GM21723 (cell line): Measurements from ENCODE around the gene ITSN1.
"Not testable (repeated sequence)": the region's sequence is repeated elsewhere in the genome, so short reads cannot be mapped to it uniquely, and the experiment has no call there.

Experiments
- ATAC-seq: cut with Tn5 transposase; IDR thresholded peaks from one replicate; pipeline ENCODE4 v1.9.1; 2021; ENCODE audit warnings: mild to moderate bottlenecking, moderate library complexity; ENCODE audit not compliant: unreplicated experiment

Gene ITSN1

GRCh38 chr21:33856893-33857527 lies 214.7 kb downstream of the ITSN1 start:
- ATAC-seq: no peak

DNA sequence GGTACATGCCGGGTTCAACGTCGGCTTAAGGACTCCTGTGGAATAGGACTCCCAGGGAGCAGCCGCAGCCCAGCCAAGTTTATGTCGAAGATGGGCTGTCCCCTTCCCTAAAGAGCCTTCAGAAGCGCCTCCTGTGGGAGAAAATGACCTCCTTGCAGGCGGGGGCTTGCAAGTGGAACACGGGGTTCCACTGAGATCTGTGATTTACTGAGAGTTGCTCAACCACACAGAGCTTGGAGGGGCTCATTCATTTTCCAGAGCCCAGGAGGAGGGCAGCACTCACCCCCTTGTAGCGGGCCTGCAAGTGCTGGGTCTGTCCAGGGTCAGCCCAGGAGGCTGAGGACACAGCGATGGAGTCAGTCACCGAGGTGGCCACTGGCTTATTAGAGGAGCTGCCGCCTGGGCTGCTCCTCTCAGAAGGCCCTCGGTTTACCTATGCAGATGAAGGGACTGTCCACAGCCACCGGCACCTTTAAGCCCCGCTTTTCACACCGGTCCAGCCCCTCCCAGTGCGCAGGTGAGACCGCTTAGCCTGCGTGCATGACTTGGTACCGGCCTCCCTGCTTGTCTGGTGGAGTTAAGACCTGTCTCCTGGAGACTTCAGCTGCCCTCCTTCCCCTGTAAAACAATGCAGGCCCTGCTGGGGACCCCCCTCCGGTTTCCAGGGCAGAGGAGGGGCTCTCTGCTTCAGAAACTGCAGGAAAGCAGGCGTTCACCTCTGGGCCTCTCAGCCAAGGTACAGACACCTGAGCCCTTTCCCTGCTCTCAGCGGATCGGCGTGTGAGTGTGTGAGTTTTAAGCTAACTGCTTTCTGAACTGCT lies 215.8 kb downstream of the ITSN1 start:
- no peak for ATAC-seq

DNA sequence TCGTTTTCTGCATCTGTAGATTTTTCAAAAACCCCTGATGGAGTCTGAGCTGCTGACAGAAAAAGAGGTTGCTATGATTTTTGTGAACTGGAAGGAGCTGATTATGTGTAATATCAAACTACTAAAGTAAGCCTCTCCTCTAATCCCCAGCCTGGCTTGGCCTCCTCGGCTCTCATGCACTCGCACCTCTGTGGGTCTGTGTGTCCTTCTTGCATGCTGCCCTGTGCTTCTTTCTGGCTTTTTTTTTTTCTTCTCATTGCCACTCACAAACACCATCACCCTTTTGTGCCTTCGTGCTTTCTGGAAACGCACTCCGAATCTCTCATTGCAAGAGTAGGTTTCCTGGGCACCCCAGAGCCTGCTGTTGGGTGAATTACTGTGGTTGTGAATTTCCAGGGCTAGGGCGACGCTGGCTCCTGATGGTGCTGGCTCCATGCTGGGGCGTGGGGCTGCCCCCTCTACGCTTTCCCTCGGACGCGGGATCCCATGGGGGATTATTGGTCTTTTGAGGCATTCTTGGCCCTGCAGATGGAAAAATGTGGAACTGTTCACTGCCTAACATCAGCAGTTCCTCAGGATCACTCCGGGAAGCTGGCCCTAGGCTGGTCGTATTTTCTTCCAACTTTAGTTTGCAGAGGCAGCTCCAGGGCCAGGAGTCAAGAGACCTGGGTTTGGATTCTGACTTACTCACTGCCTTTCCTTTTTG lies 216.5 kb downstream of the ITSN1 start:
- ATAC-seq: no peak

GRCh38 chr21:33859373-33860102 lies 217.2 kb downstream of the ITSN1 start:
- no peak for ATAC-seq

DNA sequence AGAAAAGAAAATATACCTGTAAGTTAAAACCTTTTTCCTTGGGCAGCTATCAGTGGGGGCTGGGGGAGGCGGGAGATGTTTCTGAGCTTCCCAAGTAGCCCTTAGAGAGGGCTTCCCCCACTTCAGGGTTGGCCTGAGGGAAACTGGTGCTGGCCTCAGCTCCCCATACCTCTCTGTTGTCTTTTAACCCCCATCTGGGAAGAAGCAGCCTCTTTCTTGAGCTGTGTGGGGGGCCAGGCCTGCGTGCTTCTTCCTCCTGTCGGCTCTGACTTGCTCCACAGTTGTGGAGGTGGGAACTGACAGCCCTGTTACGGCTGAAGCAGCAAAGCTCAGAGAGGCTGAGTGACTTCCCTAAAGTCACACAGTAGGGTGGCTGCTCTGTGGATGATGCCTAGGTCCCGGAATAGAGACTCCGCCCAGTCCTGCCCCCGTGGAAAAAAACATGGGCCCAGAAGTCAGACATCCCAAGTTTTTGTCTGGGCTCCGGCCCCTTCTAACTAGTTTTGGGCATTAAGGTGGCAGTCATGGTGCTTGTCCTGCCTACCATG lies 218.1 kb downstream of the ITSN1 start:
- ATAC-seq: no peak

- no peak for ATAC-seq
Observed at GRCh38 chr21:33861125-33861524, 218.8 kb downstream of the ITSN1 start.

DNA sequence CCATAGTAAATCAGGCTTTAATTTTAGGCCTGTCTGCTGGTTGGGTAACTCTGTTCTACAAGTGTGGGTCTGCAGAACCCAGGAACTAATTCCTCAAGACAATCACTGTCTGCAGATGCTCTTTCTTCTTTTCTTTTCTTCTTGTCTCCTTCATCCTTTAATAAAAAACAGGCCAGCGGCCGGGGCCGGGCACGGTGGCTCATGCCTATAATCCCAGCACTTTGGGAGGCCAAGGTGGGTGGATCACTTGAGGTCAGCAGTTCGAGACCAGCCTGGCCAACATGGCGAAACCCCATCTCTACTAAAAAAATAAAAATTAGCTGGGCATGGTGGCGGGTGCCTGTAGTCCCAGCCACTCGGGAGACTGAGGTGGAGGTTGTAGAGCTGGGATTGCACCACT lies 220.9 kb downstream of the ITSN1 start:
- ATAC-seq: not testable (repeated sequence)

DNA sequence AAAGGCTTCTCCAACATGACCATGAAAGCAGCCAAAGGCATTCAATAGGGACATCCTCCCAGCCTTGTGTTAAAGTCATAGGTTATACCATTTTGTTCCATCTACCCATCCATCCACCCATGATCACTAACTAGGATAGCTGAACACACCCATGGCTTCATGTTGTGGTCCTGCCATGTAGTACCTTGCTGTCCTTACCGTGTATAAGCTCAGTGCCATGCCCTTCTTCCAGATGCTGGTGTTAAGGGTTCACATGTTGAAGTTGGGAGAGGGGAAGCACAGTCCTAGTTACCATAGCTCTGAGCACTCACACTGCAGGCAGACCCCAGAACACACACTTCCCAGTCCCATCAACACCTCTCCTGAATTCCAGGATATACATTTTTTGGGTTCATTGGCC lies 221.8 kb downstream of the ITSN1 start:
- no peak for ATAC-seq

GRCh38 chr21:33865176-33865575 lies 222.9 kb downstream of the ITSN1 start:
- no peak for ATAC-seq

- ATAC-seq: no peak
Observed at GRCh38 chr21:33865996-33866575, 223.8 kb downstream of the ITSN1 start.

DNA sequence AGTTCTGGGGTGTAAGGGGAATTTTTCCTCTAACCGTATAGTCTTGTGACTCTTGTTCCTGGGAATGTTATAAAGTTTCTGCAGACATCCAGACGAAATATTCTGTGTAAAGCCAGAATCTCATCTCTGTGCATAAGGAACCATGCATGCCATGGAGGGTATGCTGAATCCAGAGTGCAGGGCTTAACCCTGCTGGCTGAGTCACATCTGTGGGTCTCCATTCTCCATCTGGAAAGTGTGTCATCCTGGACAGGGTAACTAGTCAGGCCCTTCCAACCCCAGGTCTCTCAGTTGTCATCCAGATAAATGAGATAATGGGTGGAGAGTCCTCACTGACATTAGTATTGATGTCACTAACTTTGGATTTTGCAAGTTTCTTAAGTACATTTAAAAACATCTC lies 224.5 kb downstream of the ITSN1 start:
- no peak for ATAC-seq

GRCh38 chr21:33867868-33868267 lies 225.6 kb downstream of the ITSN1 start:
- ATAC-seq: not testable (repeated sequence)

DNA sequence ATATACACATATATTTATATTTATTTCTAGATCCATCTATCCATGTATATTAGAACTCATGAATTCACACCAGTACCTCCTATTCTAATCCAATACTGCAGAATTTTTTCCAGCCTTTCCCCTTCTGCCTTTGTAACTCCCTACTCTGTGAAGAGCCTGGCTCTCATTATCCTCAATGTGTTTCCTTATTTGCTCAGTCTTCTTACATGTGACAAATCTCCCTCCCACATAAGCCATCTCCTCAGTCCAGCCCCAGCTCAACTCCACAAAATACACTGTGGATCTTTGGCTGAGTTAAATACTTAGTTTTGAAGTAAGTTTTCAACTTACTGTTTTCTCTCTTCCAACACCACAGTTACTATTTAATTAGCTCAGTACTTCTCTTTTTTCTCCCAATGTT lies 227.6 kb downstream of the ITSN1 start:
- no peak for ATAC-seq

DNA sequence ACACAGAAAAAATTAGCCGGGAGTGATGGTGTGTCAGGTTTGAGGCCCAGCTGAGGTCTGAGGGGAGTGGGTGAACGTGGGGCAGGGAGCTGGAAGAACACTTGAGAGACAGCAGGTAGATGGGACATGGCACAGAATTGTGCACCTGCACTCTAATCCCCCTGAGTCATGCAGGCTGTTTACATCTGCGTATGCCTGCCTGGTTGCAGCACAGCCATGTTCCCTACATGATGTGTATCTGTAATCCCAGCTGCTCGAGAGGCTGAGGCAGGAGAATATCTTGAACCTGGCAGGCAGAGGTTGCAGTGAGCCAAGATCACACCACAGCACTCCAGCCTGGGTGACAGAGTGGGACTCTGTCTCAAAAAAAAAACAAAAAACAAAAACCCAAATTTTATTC lies 228.5 kb downstream of the ITSN1 start:
- no peak for ATAC-seq

GRCh38 chr21:33871171-33871570 lies 228.9 kb downstream of the ITSN1 start:
- ATAC-seq: no peak

DNA sequence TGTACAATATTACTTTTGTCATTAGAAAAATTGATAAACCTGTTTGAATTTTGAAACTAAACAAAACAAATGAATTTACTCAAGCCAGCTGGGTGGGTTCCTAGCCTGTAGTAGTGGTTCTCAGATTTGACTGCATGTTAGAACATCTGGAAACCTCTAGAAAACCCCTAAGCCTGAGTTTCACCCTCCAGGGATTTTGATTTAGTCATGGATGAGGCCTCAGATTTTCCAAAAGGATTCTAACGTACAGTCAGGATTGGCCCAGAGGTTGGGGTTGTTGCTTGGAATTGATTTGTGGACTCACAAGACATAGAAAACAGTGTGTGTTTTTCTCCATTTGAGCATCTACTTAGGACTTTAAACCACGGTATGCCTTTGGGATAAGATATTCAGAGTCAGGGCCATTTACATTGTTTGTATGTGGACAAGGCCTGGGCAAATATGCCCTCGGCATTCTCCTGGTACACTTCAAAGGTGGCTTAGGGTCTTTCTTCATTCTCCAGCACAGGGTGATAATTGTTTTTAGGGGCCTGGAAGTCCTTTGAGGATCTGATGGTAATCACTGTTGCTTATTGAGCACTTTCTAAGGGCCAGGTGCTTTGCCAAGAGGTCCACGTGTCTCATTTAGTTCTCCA lies 230.7 kb downstream of the ITSN1 start:
- ATAC-seq: no peak

DNA sequence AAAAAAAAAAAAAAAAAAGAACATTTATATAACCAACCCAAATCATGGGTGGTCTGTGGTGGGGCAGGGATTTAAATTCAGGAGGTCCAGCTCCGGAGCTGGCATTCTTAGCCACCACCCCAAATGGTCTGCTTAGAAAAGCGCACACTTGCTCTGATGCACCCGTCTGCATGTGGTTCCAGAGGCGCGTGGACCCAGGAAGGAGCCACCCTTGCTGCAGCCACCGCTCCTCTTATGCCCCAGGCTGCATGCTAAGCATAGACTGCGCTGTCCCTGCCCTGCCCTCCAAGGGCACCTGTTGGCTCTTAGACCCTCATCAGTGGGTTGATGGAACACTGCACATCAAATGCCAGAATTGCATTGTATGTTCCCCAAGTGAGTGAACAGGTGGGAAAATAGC lies 231.9 kb downstream of the ITSN1 start:
- ATAC-seq: no peak

- no peak for ATAC-seq
Observed at GRCh38 chr21:33875026-33875695, 232.9 kb downstream of the ITSN1 start.

- no peak for ATAC-seq
Observed at GRCh38 chr21:33878824-33879223, 236.5 kb downstream of the ITSN1 start.

DNA sequence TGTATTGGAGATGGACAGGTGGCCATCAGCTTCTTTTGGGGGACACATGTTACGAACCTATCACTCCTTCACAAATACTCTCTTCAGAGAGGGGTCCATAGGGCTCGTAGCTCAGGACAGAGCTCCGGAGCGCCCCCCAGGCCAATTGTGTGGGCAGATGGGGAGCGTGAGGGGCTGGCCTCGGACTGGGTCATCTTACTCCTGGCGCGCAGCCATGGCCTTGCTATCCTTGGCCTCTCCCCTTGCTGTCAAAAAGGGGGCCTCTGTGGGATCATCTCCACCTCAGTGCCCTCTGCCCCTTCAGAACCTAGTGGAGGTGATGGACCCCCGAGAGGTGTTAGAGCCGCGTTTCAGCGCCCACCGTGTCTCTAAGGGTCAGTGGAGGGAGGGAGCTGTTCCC lies 238.3 kb downstream of the ITSN1 start:
- ATAC-seq: no peak
